Lower leg skin (tissue), 3 donors: ENCODE data around the gene CD180.

Experiments used
- CTCF ChIP-seq, 3 donors: fragments of 450-650 bp; IDR thresholded peaks; one replicate each; pipeline ENCODE4 v1.5.1; 2016; ENCODE audit warnings: antibody characterized with exemption in 3 of 3, mild to moderate bottlenecking in 3 of 3, moderate library complexity in 2 of 3
- POLR2A ChIP-seq, 2 donors: fragments of 450-650 bp; IDR thresholded peaks; one replicate each; pipeline ENCODE4 v1.6.1; 2016 to 2017; ENCODE audit warnings: antibody characterized with exemption in 2 of 2, mild to moderate bottlenecking in 1 of 2, moderate library complexity in 1 of 2

DNA sequence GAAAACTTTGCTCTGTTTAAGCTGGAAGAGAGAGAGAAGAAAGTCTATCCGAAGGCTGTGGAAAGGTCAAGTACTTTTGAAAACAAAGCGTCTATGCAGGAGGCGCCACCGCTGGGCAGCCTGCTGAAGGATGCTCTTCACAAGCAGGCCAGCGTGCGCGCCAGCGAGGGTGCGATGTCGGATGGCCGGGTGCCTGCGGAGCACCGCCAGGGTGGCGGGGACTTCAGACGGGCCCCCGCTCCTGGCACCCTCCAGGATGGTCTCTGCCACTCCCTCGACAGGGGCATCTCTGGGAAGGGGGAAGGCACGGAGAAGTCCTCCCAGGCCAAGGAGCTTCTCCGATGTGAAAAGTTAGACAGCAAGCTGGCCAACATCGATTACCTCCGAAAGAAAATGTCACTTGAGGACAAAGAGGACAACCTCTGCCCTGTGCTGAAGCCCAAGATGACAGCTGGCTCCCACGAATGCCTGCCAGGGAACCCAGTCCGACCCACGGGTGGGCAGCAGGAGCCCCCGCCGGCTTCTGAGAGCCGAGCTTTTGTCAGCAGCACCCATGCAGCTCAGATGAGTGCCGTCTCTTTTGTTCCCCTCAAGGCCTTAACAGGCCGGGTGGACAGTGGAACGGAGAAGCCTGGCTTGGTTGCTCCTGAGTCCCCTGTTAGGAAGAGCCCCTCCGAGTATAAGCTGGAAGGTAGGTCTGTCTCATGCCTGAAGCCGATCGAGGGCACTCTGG lies 32.6 kb downstream of the CD180 start:
- TF ChIP-seq CTCF (IDR thresholded peaks at IDR 0.05) (no peak), POLR2A (IDR thresholded peaks at IDR 0.05) (no peak)
